GM12891 (cell line): Measurements from ENCODE around the gene STX3.

Source experiments
- DNase-seq: peaks from one replicate; pipeline ENCODE4 v3.0.0; 2011; ENCODE audit warnings: low spot score; ENCODE audit not compliant: insufficient read length
- FAIRE-seq: peaks from 2 replicates; lab custom pipeline; 2011; peaks lifted over from hg19 to GRCh38; lab: Jason Lieb, UNC
- PAX5 ChIP-seq: IDR thresholded peaks from 2 replicates; pipeline ENCODE4 v1.6.1; 2011; ENCODE audit warnings: low read length, moderate library complexity, mild to moderate bottlenecking; ENCODE audit not compliant: insufficient read depth, severe bottlenecking
- POLR2A ChIP-seq: IDR thresholded peaks from 2 replicates; pipeline ENCODE4 v1.6.1; 2011; ENCODE audit warnings: low read depth, low read length, control low read depth
- POLR2AphosphoS5 ChIP-seq: IDR thresholded peaks from 2 replicates; pipeline ENCODE4 v1.6.1; 2011; ENCODE audit warnings: low read depth, low read length, control low read depth
- POU2F2 ChIP-seq: IDR thresholded peaks from 2 replicates; pipeline ENCODE4 v1.6.1; 2011; ENCODE audit warnings: low read depth, mild to moderate bottlenecking, control low read depth, low read length, moderate library complexity
- SPI1 ChIP-seq: IDR thresholded peaks from 2 replicates; pipeline ENCODE4 v1.6.1; 2011; ENCODE audit warnings: low read depth, low read length, control low read depth
- TAF1 ChIP-seq: IDR thresholded peaks from 2 replicates; pipeline ENCODE4 v1.6.1; 2011; ENCODE audit warnings: low read depth, low read length, control low read depth

Gene STX3

GRCh38 chr11:59756845-59757244 lies 1.7 kb downstream of the STX3 start:
- no peak for TF ChIP-seq POLR2AphosphoS5
- TF ChIP-seq SPI1 = peak; percentile 71
- DNase-seq (peak; percentile 19), FAIRE-seq (peak; percentile 47)

- no peak for TF ChIP-seq PAX5
- TF ChIP-seq POU2F2 = no peak
- no peak for TF ChIP-seq POLR2AphosphoS5
- no peak for TF ChIP-seq SPI1
- no peak for TF ChIP-seq TAF1
- TF ChIP-seq POLR2A = no peak
- no peak for FAIRE-seq
These were observed 3.3 kb downstream of the STX3 start for GRCh38 chr11:59758401-59759037.

DNA sequence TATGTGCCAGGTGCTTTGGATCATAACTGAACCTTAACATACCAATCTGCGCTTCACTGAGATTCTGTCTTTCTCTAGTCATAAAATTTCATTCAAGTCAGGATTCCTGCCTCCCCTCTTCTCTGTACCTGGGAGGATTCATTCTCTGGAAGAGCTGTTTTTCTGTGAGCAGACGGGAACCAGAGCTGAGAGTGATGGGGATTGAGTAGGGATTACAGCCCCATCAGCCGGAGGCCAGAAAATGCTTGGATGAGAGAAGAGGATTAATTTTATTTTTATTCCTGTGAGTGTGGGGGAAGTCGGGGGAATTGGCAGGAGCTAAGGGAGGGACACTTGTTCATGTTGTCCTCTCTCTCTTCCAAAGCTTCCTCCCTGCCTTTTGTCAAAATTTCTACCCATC lies 4.7 kb downstream of the STX3 start:
- no peak for DNase-seq
- TF ChIP-seq POU2F2 (no peak), POLR2A (no peak), POLR2AphosphoS5 (no peak), TAF1 (no peak), PAX5 (no peak), SPI1 (no peak)
- FAIRE-seq = no peak

More at GRCh38 chr11:59758401-59759037, 3.3 kb downstream of the STX3 start:
- DNase-seq = no peak

DNA sequence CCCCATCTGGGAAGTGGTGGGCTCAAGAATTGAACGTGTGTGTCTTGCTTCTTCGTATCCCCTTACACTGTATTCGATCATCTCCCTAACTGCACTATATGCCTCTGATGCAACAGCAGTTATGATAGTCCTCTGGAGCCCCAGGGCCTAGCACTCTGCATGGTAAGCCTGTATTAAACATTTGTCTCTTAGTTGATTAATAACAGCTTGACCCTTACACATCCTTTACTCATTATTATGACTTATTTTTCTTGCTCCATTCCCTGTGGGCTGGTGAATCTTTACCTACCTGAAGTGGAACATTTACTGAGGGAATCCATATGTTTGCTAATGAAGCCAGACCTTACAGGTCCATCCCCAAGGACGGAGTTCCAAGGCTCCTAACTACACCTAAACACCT lies 5.6 kb downstream of the STX3 start:
- no peak for FAIRE-seq
- no peak for DNase-seq
- TF ChIP-seq POU2F2 (no peak), SPI1 (no peak), PAX5 (no peak), TAF1 (no peak), POLR2A (no peak)

- DNase-seq (no peak), FAIRE-seq (no peak)
- TF ChIP-seq POU2F2 (no peak), PAX5 (no peak), POLR2A (no peak), TAF1 (no peak), POLR2AphosphoS5 (no peak), SPI1 (no peak)
These were observed 6.8 kb downstream of the STX3 start for GRCh38 chr11:59761993-59762392.

GRCh38 chr11:59765068-59765735 lies 10.0 kb downstream of the STX3 start:
- no peak for TF ChIP-seq PAX5
- peak; percentile 41; the same call in 1 of the 2 replicates for TF ChIP-seq SPI1
- FAIRE-seq (no peak), DNase-seq (no peak)

GRCh38 chr11:59766542-59767224 lies 11.5 kb downstream of the STX3 start:
- no peak for DNase-seq
- no peak for FAIRE-seq
- TF ChIP-seq POLR2A (no peak), POLR2AphosphoS5 (no peak), POU2F2 (no peak), TAF1 (no peak), PAX5 (no peak), SPI1 (no peak)

GRCh38 chr11:59767225-59767611 lies 12.0 kb downstream of the STX3 start:
- DNase-seq = no peak
- FAIRE-seq = no peak
- no peak for TF ChIP-seq TAF1

DNA sequence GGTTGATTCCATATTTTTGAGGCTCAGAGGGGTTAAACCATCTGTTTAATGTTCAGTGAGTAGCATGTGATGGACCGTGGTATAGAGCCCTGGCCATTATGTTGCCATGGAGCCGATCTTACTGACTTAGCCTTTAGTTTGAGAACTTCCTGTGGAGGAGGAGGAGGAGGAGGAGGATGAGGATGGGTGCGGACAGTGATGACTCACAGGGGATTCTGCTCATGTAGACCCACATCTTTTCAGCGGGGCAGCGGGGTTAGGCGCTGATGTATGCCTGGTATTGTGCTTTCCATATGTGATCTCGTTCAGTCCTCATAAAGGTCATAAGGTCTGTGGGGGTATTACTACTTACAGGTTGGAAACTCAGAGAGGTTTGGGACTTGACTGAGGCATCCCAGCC lies 13.9 kb downstream of the STX3 start:
- TF ChIP-seq POU2F2 = no peak
- no peak for TF ChIP-seq TAF1
- no peak for TF ChIP-seq POLR2A
- TF ChIP-seq PAX5 = no peak
- TF ChIP-seq POLR2AphosphoS5 = no peak
- TF ChIP-seq SPI1 = no peak
- DNase-seq = no peak
- FAIRE-seq = no peak

DNA sequence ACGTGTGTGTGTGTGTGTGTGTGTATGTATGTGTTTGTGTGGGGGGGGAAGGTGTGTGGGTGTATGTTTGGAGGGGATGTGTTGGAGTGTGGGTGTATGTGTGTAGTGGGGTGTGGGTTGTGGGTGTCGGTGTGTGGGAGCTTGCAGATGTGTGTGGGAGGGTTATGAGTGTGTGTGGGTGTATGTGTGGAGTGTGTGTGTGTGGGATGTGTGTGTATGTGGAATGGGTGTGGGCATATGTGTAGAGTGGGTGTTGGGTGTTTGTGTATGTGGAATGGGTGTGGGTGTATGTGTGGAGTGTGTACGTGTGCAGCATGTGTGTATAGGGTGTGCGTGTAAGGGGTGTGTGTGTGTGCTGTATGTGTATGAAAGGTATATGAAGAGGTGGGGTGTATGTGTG lies 14.7 kb downstream of the STX3 start:
- FAIRE-seq (peak; percentile 43), DNase-seq (no peak)

More for the DNA sequence above, 14.7 kb downstream of the STX3 start:
- no peak for TF ChIP-seq POU2F2
- TF ChIP-seq TAF1 = no peak
- TF ChIP-seq POLR2AphosphoS5 = no peak
- no peak for TF ChIP-seq POLR2A
- TF ChIP-seq PAX5 = no peak
- TF ChIP-seq SPI1 = no peak
